Stimulated activated CD8-positive, alpha-beta memory T cell treated with anti-CD3 and anti-CD28 coated beads, Interleukin-7, amount 100 ng/mL, for 48 hours (primary cell): Measurements from ENCODE around the gene ARFGEF2.
"Not testable (repeated sequence)": the region's sequence is repeated elsewhere in the genome, so short reads cannot be mapped to it uniquely, and the experiment has no call there.

Experiments
- DNase-seq, 2 donors: peaks; one replicate each; pipeline ENCODE4 v3.0.0-alpha.2; 2020; ENCODE audit warnings: low read depth in 1 of 2; ENCODE audit errors: extremely low read depth in 1 of 2

The ARFGEF2 gene

DNA sequence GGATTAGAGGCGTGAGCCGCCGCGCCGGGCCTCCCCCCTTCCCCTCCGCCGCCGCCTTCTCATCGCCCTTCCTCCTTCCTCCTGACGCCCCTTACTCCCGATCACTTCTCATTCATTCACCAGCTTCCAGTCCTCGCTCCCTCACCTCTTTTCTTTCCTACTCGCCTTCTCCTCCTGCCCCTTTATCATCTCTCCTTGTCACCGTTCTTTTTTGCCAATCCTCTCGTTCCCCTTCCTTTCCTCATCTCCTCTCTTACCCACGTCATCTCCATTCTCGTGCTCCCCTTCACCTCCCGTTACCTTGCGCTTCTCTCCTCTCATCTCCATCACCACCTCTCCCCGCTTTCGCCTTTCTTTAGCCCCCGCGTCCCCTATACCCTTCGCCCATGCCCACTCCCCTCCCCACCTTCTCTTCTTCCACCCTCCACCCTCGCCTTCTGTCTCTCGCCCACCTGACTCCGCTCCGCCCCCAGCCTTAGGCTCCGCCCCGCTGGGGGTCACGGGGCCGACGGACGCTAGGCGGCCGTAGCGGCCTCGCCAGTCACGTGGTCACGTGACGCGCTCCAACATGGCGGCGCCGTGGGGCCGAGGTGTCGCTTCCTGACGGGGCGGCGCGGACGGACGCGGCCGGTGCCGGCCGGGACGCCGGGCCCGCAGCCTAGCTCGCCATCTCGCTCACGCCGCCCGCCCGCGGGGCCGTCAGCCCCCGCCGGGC, at the start of gene ARFGEF2:
Gene ARFGEF2, plus strand, starts transcription at position 544 of the 715 bp plus-strand sequence. CDS start 179 bp downstream, outside the sequence.
- DNase-seq, result peak; percentile 87 to 90

DNA sequence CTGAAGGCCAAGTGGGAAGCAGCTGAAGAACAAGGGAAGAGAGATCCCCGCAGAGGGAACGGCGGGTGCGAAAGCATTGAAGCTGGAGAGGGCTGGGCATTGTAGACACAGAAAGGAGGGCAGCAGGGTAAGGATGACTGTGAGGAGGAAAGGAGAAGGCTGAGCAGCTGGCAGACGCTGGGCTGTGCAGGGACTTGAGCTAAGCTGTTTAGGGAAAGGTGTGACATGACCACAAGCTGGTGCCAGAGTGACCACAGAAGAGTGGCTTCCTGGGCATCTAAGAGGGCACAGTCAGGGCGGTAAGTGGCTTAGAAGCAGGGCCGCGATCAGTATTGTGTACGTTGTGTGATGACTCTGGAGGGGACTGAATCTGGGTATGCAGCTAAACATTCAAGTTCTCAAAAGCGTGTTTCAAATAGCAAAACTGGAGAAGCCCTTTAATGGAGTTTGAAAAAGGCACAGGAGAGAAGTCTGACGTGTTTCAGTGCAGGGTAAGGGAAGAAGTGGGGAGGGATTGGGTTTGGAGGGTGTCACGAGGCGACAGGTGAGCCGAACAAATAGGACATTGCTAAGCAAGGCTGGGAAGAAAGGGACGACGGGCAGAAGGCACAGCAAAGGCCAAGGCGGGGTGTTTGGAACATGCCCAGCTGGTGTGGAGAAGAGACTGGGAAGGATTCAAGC, 46.1 kb upstream of the ARFGEF2 start:
- DNase-seq, result no peak

DNA sequence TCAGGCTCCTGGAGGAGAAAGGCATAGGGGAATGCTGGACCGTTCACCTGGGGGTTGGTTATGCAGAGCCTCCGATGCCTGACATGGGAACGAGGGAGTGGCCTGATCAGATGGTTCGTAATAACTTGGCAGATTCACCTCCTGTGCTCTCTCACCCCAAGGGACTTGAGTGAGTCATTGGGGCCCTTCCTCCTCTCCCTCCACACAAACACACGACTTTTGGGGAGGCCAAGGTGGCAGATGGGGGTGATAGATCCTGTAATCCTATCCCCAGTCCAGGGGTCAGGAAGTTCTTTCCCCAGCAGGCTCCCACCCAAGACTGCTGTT, 45.6 kb upstream of the ARFGEF2 start:
- no peak for DNase-seq

DNA sequence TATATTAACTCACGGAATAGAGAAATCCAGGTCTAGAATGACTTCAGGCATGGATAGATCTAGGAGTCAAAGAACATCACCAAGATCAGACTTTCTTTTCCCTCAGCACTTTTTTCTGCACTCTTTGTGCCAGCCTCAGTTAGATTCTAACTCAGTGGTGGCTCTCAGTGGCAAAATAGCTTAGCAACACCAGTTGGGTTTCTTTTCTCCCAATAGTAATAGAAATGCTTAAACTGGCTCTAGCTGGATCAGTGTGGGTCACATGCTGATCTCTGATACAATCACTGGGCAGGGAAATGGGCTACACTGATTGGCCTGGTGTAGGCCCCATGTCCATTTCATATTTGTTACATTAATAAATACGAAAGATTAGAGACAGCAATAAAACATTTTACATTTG, 44.2 kb upstream of the ARFGEF2 start:
- DNase-seq, result no peak

DNA sequence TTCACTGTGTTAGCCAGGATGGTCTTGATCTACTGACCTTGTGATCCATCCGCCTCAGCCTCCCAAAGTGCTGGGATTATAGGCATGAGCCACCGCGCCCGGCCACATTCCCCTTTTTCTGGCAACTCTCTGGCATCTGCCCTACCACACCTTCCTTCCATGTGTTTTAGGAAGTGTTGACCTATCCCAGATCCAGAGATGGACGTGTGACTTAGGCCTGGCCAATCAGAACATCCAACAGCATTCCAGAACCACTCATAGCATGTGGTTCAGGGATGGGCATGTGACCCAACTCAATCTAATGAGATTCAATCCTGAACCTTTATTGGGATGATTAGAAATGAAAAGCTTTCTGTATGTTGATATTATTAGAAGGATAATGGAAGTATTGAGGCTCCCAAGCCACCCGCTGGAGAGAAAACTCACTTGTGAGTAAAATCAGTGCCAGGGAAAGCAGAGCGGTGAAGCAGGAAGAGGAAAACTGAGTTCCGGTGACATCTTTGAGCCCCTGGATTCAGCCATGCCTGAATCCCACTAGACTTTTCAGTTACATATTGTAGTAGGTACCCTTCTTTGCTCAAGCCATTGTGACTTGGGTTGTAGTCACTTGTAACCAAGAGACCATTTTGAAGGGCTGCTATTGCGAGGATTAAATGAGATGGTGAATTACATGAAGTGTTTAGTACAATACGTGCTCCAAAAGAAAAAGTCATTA, 42.8 kb upstream of the ARFGEF2 start:
- no peak for DNase-seq

DNA sequence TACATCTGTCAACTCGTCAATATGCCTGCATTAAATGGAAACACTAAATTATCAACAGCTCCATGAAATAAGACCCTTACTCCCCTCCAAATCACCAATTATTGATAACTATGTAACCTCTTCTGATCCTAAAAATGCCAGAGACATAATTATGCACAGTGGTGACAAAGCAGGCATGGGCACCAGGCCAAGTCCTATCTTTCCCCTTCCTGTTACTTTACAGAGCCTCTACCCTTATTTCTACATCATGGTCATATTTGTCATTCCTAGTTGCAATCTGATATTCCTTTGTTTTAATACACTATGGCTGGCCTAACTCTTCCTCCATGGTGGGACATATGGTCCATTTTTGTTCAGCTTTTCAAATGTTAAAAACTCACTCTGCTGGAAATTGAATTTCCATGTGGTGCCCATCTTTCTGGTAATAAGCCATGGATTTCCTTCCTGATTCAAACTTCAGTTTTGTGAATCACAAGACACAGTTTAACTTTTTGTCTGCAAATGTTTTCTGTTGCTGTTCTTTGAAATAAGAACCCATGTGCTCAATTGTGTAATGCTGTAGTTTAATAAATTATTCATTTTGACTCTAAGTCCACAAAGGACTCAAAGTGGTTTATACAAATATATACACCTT, 41.8 kb upstream of the ARFGEF2 start:
- DNase-seq, result no peak

DNA sequence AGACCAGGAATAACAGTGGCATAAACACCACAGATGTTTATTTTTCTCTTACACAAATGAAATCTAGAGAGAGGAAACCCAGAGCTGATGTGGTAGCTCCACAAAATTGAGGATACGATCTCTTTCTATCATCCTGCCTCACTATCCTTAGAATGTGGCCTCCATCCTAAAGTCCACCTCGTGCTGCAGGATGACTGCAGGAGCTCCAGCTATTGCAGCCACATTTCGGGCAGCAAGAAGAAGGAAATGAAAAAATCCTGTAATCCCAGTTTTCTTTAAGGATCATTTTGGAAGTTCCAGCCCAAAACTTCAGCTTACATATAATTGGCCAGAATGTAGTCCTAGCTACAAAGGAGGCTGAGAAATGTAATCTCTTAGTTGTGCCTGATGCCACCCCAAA, 41.2 kb upstream of the ARFGEF2 start:
- DNase-seq, result no peak

DNA sequence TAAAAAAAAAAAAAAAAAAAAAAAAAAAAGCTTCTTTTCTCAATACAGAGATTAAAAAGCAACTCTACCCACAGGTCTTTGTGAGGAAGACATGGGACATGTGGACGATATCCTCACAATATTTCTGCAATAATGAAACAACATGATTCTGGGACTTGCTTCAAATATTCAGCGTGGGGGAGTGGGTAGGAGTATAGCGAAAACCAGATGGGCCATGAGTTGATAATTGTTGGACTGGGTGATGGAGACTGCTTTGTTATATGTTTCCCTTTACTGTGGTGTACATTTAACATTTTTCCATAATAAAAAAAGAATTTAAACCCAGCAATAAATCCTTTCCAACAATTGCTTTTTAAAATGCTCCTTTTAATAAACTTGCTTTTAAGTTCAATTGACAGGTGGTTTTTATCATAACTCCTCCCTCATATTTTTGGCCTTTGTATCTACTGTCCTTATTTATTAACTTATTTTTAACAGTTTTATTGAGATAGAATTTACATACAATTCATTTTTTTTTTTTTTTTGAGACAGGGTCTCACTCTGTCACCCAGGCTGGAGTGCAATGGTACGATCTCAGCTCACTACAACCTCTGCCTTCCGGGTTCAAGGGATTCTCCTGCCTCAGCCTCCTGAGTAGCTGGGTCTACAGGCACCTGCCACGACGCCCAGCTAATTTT, 40.4 kb upstream of the ARFGEF2 start:
- no peak for DNase-seq

DNA sequence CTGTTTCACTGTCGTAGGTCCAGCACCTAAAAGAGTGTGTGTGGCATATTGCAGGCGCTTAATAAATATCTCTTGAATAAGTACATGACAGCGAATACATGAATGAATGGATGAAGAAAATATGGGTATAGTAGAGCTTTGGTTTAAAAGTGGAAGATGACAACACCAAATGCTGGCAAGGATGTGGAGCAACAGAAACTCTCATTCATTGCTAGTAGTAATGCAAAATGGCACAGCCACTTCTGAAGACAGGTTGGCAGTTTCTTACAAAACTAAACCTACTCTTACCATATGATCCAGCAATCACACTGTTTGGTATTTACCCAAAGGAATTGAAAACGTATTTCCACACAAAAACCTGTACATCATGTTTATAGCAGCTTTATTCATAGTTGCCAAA, 36.3 kb upstream of the ARFGEF2 start:
- no peak for DNase-seq

DNA sequence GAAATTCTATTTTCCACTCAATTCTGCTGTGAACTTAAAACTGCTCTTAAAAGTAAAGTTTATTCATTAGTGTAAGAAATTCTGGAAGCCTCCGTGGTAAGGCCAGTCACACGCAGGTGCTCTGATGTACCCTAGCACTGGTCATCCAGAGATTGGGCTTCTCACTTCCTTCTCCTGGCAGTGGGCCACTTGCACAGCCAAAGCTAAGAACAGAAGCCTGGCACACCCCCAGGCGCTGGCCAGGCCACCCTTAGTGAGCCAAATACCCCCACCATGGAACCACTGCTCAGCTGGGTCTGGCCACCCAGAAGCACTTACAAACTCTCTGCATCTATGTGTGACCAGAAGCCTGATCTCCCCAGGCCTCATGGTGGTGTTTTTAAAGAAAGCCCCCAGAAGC, 35.3 kb upstream of the ARFGEF2 start:
- DNase-seq, result no peak

DNA sequence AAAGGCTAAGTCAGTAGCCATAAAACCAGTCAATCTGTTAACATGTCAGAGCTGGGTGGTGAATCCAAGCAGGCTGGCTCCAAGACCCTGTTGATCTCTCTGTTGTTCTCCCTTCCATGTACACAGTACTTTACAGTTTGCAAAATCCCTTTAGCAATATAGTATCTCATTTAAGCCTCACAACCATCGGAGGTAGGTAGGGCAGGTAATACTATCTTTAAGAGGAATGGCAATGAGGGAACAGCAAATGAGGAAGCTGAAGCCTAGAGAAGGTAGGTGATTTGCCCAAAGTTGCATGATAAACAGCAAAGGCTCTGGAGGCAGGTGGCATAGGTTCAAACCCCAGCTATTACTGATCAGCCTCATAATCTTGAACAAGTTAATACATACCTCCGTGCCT, 34.7 kb upstream of the ARFGEF2 start:
- DNase-seq, result no peak

DNA sequence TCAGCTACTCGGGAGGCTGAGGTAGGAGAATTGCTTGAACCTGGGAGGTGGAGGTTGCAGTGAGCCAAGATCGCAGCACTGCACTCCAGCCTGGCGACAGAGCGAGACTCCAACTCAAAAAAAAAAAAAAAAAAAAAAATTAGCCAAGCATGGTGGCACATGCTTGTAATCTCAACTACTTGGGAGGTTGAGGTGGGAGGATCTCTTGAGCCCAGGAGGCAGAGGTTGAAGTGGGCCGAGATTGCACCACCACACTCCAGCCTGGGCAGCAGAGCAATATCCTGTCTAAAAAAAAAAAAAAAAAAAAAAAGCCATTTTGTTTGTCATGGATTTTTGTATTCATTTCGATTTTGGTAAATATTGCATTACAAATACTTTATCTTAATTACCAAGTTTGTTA, 33.0 kb upstream of the ARFGEF2 start:
- DNase-seq, result not testable (repeated sequence)

DNA sequence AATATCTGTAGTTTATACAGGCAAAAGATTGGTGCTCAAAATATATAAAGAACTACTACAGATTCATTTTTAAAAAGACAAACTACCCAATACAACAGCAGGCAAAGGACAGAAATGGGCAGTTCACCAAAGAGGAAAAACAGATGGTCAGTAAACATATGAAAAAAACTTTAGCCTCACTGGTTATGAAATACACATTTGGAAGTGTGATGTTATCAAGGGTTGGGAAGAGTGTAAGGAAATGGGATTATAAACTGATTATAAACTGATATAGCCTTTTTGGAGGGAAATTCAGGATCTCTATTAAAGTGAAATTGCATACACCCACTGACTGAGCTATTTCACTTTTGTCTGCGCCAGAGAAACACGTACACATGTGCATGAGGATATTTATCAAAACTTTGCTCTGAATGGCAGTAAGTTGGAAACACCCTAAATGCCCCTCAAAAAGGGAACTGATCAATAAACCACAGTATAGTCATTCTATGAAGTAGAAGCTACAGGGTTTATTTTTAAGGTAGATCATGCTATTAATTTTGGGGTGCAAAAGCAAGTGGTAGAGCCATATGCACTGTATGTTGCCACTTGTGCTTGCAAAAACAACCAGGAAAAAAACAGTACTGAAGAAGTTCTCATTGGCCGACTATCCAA, 32.2 kb upstream of the ARFGEF2 start:
- no peak for DNase-seq

DNA sequence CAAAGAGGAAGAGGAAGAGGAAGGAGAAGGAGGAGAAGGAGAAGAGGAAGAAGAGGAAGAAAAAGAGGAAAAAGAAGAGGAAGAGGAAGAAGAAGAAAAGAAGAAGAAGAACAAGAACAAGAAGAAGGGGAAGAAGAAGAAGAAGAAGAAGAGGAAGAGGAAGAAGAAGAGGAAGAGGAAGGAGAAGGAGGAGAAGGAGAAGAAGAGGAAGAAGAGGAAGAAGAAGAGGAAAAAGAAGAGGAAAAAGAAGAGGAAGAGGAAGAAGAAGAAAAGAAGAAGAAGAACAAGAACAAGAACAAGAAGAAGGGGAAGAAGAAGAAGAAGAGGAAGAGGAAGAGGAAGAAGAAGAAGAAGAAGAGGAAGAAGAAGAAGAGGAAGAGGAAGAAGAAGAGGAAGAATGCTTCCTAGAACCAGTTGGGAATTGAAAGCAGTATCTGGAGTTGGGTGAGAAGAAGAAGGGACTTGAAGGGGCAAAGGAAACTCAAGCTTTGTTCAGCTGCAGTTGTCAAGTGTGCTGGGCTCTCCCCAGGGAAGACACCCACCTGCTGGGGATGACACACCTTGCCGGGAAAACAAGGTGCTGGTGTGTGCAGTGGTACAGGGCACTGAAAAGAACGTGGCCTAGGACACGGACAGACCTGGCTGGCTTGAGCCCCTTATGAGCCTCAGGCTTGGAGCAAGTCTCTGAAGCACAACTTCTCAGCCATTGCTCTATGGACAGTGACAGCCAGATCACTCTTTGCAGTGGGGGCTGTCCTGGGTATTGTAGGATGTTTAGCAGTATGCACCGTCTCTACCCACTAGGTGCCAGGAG, 30.1 kb upstream of the ARFGEF2 start:
- no peak for DNase-seq

DNA sequence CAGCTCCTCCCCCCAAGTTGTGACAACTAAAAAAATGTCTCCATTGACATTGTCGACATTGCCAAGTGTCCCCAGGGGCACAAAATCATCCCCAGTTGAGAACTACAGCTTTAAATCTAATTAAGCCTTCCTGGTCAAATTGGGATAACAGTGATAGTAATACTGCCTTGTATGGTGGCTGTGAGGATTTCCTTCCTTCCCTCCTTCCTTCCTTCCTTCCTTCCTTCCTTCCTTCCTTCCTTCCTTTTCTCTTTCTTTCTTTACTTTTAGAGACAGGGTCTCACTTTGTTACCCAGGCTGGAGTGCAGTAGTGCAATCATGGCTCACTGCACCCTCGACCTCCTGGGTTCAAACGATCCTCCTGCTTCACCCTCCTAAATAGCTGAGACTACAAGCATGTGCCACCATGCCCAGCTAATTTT, 29.5 kb upstream of the ARFGEF2 start:
- DNase-seq, result no peak

DNA sequence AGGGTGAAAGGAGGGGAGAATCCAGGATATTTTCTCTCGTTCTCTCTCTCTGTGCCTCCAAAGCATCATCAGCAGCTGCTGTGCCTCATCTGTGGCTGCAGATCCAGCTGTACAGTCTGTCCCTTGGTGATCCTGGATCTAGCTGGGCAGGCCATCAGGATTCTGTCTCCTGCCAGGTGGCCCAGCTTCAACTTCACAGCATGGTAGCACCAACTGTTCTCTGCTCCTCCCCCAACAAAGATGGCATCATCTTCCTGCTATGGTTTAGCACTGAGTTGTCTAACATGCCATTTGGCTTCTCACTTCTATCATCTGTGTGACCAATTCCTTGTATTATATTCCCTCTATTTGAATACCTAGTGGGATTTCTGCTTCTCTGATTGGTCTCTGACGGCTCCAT, 28.6 kb upstream of the ARFGEF2 start:
- no peak for DNase-seq

DNA sequence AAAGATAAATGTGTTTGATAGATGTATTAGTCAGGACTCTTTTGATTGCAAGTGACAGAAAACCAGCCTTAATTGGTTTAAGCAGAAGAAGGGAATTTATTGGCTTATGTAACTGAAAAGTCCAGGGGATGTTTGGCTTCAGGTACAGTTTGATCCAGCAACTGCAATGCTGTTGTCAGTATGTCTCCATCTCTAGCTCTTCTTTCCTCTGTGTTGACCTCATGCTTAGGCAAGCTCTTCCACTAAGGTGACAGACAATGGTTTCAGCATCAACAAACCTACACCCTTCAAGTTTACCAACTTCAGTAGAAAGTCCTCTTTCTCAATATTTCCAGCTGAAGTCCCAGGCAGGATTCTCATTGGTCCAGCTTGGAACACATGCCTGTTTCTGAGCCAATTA, 28.1 kb upstream of the ARFGEF2 start:
- no peak for DNase-seq

DNA sequence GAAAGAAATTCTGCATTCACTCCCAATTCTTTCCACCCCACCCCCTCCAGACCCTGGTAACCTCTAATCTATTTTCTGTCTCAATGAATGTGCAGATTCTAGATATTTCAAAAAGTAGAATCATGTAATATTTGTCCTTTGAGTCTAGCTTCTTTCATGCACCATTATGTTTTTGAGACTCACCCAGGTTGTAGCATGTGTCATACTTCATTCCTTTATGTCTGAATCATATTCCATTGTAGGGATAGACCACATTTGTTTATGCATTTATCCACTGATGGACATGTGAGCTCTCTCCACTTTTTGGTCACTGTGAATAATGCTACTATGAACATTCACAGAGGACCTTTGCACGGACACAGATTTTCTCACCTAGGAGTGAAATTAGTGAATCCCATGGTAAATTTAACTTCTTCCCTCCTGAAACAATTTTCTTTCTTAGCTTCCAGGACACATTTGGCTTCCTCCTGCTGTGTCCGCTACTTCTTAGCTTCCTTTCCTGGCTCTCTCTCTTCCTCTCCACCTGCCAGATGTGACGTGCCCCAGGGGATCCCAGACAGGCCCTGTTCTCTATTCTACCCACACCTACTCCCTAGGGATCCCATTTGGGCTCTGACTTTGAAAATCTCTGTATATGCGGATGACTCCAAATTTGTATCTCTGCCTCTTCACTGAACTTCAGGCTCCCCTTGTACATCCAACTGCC, 24.1 kb upstream of the ARFGEF2 start:
- no peak for DNase-seq

DNA sequence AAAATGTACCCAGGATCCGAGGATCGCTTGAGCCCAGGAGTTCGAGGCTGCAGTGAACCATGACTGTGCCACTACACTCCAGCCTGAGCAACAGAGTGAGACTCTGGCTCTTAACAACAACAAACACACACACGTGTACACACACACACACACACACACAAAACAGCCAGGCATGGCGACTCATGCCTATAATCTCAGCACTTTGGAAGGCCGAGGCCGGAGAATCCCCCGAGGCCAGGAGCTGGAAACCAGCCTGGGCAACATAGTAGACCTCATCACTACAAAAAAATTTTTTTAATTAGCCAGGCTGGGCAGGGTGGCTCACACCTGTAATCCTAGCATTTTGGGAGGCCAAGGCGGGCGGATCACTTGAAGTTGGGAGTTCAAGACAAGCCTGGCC, 23.3 kb upstream of the ARFGEF2 start:
- no peak for DNase-seq
